ENCODE data around the gene DRC7. TPM values are rescaled to one million over a fixed set of nuclear protein-coding genes. Genes with fewer than 3 reads are reported as not detected.

The DRC7 gene
- total RNA-seq, 1 donor from 2014 or later = not detected

- no peak for TF ChIP-seq CTCF (IDR thresholded peaks at IDR 0.05; ENCODE audit: insufficient read depth, low read length, severe bottlenecking)
- peaks cover 27% of the 10 kb centered on the region for H3K36me3 ChIP-seq (ENCODE audit: control insufficient read depth, insufficient read depth, low read length)
- no peak for FAIRE-seq
These were observed 76.7 kb downstream of the DRC7 start for GRCh38 chr16:57771141-57771785.

GRCh38 chr16:57773019-57773418 is 78.4 kb downstream of the DRC7 start:
- DNase-seq (ENCODE audit: low read depth) (no peak), FAIRE-seq (no peak)
- TF ChIP-seq CTCF (IDR thresholded peaks at IDR 0.05; ENCODE audit: insufficient read depth, low read length, severe bottlenecking) = no peak
- Histone ChIP-seq H3K36me3 (ENCODE audit: control insufficient read depth, insufficient read depth, low read length) (peaks cover 23% of the 10 kb centered on the region), H3K27me3 (ENCODE audit: control insufficient read depth, insufficient read depth, low read length) (no peaks in the 10 kb centered on the region), H3K4me3 (ENCODE audit: low read depth, low read length) (no peak overlapping the region)

More at GRCh38 chr16:57771141-57771785, 76.7 kb downstream of the DRC7 start:
- no peak overlapping the region for H3K4me3 ChIP-seq (ENCODE audit: low read depth, low read length)
- no peaks in the 10 kb centered on the region for H3K27me3 ChIP-seq (ENCODE audit: control insufficient read depth, insufficient read depth, low read length)
- no peak for DNase-seq (ENCODE audit: low read depth)

DNA sequence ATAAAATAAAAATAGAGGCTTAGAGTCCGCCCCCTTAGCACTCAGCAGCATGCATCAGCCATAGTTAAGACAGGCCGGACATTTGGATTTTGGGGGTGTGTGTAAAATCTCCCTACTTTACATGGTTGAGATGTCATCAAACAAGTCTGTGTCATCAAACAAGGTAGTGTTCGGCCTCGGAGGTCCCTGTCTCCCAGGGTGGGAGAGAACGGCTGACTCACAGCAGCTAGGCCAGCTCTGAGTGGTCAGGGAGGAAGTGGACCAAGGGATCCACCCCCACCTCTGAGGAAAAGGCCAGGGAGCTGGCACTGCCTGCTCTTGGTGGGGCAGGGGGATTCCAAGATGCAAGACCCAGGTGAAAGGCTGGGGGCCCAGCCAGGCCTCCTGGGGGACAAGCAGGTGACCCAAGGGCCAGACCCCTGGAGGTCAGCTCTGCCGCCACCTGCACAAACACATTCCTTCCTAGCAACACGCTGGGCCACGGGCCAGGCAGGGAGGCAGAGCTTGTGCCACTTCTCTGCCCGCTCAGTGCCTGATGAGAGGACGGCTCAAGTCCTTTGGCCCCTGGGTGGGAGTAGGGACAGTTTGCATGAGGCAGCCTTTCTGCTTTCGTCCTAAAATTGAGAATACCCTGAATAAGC is 79.2 kb downstream of the DRC7 start:
- DNase-seq (ENCODE audit: low read depth) (no peak), FAIRE-seq (no peak)
- H3K27me3 ChIP-seq (ENCODE audit: control insufficient read depth, insufficient read depth, low read length) = no peaks in the 10 kb centered on the region
- H3K4me3 ChIP-seq (ENCODE audit: low read depth, low read length) = no peak overlapping the region
- H3K36me3 ChIP-seq (ENCODE audit: control insufficient read depth, insufficient read depth, low read length) = peaks cover 23% of the 10 kb centered on the region
- no peak for TF ChIP-seq CTCF (IDR thresholded peaks at IDR 0.05; ENCODE audit: insufficient read depth, low read length, severe bottlenecking)

- Histone ChIP-seq H3K27me3 (ENCODE audit: control insufficient read depth, insufficient read depth, low read length) (no peaks in the 10 kb centered on the region), H3K4me3 (ENCODE audit: low read depth, low read length) (no peak overlapping the region), H3K36me3 (ENCODE audit: control insufficient read depth, insufficient read depth, low read length) (peaks cover 18% of the 10 kb centered on the region)
- no peak for TF ChIP-seq CTCF (IDR thresholded peaks at IDR 0.05; ENCODE audit: insufficient read depth, low read length, severe bottlenecking)
- no peak for DNase-seq (ENCODE audit: low read depth)
- FAIRE-seq = no peak
These were observed 80.2 kb downstream of the DRC7 start for GRCh38 chr16:57774705-57775285.

GRCh38 chr16:57775661-57776469 is 81.3 kb downstream of the DRC7 start:
- Histone ChIP-seq H3K4me3 (ENCODE audit: low read depth, low read length) (no peak overlapping the region), H3K27me3 (ENCODE audit: control insufficient read depth, insufficient read depth, low read length) (no peaks in the 10 kb centered on the region), H3K36me3 (ENCODE audit: control insufficient read depth, insufficient read depth, low read length) (peaks cover 13% of the 10 kb centered on the region)
- no peak for FAIRE-seq
- DNase-seq (ENCODE audit: low read depth) = no peak
- no peak for TF ChIP-seq CTCF (IDR thresholded peaks at IDR 0.05; ENCODE audit: insufficient read depth, low read length, severe bottlenecking)

All from bronchial epithelial cell (primary cell).